CD4-positive, alpha-beta T cell treated with Interleukin-1 beta for 1 hour (primary cell): ENCODE results near the gene NT5E.
"Not testable (repeated sequence)": the region's sequence is repeated elsewhere in the genome, so short reads cannot be mapped to it uniquely, and the experiment has no call there.

Source experiments
- DNase-seq, 2 donors: peaks; one replicate each; pipeline ENCODE4 v3.0.0-alpha.2; 2020 to 2022

Gene NT5E

DNA sequence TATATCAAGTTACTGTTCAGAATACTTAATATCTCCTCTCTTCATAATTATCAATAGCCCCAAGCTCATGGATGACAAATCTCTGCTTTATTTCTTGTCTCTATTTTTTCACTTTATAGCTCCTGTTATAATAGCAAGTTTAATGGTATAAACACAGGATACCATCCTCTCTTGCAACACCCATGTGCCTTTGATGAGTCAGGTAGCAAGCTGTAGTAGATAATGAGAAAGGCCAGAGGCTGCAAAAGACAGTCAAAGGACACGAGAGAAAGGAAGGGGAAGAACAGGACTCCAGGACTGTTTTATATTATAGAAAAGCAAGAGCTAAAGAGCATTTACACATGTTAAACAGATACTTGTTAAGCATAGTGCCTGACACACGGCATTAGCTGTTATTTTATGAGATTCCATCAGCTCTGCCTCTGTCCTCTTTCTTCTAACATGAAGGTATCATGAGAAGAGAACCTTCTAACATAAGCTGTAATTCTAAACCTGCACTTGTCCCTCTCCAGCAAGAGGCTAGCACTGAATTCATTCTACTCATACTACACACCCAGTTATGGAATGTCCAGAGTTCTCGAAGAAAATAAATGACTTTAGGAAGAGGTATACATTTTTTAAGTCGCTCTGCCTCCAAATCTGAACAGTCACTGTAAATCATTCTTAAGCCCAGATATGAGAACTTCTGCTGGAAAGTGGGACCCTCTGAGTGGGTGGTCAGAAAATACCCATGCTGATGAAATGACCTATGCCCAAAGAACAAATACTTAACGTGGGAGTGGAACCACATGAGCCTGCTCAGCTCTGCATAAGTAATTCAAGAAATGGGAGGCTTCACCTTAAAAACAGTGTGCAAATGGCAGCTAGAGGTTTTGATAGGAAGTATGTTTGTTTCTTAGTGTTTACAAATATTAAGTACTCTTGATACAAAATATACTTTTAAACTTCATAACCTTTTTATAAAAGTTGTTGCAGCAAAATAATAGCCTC lies 45.0 kb downstream of the NT5E start:
- DNase-seq = no peak

GRCh38 chr6:85496009-85496579 lies 46.2 kb downstream of the NT5E start:
- no peak for DNase-seq

DNA sequence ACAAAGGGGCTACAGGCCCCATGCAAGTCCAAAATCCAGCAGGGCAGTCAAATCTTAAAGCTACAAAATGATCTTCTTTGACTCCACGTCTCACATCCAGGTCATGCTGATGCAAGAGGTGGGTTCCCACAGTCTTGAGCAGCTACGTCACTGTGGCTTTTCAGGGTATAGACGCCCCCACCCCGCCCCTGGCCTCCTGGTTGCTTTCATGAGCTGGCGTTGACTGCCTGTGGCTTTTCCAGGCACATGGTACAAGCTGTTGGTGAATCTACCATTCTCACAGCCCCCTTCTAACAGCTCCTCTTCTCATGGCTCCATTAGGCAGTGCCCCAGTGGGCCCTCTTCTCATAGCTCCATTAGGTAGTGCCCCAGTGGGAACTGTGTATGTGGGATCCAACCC lies 47.0 kb downstream of the NT5E start:
- DNase-seq = no peak

DNA sequence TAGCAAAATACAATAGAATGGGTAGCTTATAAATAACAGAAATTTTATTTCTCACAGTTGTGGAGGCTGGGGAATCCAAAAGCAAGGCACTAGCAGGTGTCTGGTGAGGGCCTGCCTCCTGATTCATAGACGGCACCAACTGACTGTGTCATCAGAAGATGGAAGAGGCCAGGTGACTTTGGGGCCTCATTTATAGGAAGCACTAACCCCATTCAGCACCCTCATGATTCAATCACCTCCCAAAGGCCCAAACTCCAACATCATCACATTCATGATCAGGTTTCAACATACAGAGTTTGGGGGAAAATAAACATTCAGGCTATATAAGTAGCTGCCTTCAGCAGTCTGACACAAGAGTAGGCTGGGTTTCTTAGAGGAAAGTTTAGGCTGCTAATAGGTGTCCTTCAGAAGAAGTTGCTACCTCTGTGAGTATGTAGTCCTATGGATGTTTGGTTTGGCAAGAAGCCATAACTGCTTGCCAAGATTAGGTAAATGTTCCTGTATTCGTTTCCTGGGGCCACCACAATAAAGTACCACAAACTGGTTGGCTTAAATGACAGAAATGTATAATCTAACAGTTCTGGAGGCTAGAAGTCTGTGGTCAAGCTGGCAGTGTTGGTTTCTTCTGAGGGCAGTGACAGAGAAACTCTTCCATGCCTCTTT lies 48.8 kb downstream of the NT5E start:
- DNase-seq = no peak

DNA sequence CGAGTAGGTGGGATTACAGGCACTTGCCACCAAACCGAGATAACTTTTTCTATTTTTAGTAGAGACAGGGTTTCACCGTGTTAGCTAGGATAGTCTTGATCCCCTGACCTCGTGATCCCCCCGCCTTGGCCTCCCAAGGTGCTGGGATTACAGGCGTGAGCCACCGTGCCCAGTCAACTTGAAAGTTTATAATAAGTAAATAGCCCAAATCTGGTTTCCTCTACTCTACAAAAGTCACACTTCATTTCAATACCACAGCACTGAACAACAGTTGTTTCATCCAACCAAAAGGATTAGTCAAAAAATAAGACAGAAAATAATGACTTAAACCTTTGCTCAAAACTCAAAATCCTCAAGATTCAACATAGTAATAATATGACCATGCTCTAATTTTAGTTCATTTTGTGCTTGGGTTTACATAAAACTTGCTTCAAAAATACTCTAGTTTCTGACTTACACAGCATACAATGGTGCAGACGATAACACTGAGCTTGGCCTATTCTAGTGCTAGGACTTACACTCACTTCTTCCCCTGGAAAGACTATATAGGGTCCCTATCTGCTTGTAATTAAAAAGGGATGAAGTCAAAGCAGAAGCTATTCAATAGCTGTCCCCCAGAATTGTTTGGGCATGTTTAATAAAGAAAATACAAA lies 56.7 kb downstream of the NT5E start:
- no peak for DNase-seq

DNA sequence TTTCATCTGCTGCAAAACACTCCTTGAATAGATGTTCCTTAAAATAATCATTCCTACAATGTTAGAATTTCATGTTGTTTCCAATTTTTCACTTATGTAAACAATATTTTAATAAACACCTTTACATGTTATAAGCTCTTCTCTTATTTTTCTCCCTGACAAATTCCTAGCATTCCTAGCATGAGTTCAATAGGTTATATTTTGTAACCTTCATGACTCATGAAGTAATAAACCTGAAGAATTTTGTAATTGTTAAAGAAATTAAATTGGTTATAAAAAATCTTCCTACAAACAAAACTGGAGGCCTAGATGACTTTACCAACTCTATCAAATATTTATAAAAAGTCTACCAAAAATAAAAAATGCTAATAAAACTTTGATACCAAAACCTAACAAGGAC lies 66.3 kb downstream of the NT5E start:
- no peak for DNase-seq

DNA sequence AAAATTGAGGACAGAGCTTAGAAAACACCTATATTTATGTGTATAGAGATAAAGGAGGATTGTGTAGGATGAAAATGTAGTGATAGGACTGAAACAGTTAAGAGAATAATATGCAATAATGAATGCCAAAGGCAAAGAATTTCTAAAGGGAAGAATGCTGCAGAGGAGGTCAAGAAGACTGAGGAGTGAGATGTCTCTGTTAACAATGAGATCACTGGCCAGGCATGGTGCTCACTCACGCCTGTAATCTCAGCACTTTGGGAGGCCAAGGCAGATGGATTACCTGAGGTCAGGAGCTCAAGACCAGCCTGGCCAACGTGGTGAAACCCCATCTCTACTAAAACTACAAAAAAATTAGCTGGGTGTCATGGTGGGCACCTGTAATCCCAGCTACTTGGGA lies 74.4 kb downstream of the NT5E start:
- not testable (repeated sequence) for DNase-seq

DNA sequence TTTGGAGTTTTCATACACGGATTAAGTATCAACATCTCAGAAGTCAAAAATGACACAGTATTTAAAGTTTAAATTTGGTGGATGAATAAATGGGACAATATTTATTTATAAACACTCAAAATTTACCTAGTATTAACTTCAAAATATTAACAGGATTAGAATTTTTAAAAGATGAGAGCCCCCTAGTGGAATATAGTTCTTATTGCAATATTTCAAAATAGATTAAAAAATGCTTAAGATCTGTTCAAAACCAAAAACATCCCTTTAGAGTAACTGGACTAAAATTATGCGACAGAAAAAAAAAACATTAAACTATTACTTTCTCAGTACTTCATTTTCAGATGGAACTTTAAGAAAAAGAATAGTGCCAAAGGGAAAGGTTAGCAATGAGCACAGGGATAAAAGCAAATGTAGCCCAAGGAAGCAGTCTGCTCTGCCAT lies 87.2 kb downstream of the NT5E start:
- no peak for DNase-seq

DNA sequence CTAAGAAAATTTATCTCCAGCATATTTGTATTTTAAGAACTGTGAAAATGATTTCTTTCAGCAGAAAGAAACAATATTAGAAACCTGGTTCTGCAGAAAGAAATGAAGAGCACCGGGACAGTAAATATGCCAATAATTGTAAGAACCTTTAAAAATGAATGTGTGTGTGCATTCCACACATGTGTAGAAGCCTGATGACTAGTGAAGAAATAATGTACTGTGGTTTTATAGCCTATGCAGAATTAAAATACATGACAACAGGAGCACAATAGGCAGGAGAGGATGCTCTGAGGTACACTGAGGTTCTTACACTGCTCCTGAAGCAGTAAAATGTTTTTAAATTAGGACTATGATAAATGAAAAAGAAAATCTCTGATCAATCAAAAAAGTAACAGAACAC lies 94.9 kb downstream of the NT5E start:
- no peak for DNase-seq
